Hematopoietic multipotent progenitor cell treated with erythropoietin and hydrocortisone succinate and interleukin-3 and kit ligand, for 8 days (in vitro differentiated cells): ENCODE results near the gene C12orf43.

Experiments
- DNase-seq: peaks from one replicate; pipeline ENCODE4 v3.0.0-alpha.2; 2015

C12orf43 gene

GRCh38 chr12:121026274-121027045, 10.2 kb upstream of the C12orf43 start:
- no peak for DNase-seq

- DNase-seq, result no peak
These were observed 9.3 kb upstream of the C12orf43 start for GRCh38 chr12:121025442-121026226.

- DNase-seq, result no peak
These were observed 7.5 kb upstream of the C12orf43 start for GRCh38 chr12:121023799-121024198.

GRCh38 chr12:121022713-121023112, 6.4 kb upstream of the C12orf43 start:
- DNase-seq, result no peak

GRCh38 chr12:121021754-121022153, 5.5 kb upstream of the C12orf43 start:
- no peak for DNase-seq

- DNase-seq, result no peak
These were observed 2.8 kb upstream of the C12orf43 start for GRCh38 chr12:121018860-121019617.

- DNase-seq, result no peak
These were observed 1.7 kb upstream of the C12orf43 start for GRCh38 chr12:121017966-121018491.

GRCh38 chr12:121013715-121014114, 2.6 kb downstream of the C12orf43 start:
- DNase-seq, result peak; percentile 14

GRCh38 chr12:121011820-121012219, 4.5 kb downstream of the C12orf43 start:
- DNase-seq, result no peak

- DNase-seq, result no peak
These were observed 5.4 kb downstream of the C12orf43 start for GRCh38 chr12:121010860-121011259.

GRCh38 chr12:121009741-121010140, 6.5 kb downstream of the C12orf43 start:
- peak; percentile 46 for DNase-seq

- DNase-seq, result no peak
These were observed 7.8 kb downstream of the C12orf43 start for GRCh38 chr12:121008347-121009098.

GRCh38 chr12:121005346-121005815, 10.9 kb downstream of the C12orf43 start:
- DNase-seq, result peak; percentile 57

- no peak for DNase-seq
These were observed 12.0 kb downstream of the C12orf43 start for GRCh38 chr12:121004253-121004815.

GRCh38 chr12:121003650-121004049, 12.6 kb downstream of the C12orf43 start:
- no peak for DNase-seq

- no peak for DNase-seq
These were observed 14.3 kb downstream of the C12orf43 start for GRCh38 chr12:121001841-121002483.

- DNase-seq, result no peak
These were observed 15.2 kb downstream of the C12orf43 start for GRCh38 chr12:121001060-121001459.

- DNase-seq, result no peak
These were observed 15.8 kb downstream of the C12orf43 start for GRCh38 chr12:121000530-121000929.

- DNase-seq, result no peak
These were observed 16.8 kb downstream of the C12orf43 start for GRCh38 chr12:120999191-121000120.

- no peak for DNase-seq
These were observed 17.9 kb downstream of the C12orf43 start for GRCh38 chr12:120998435-120998834.
